ENCODE measurements around the gene SLC25A1. TPM values are rescaled to one million over a fixed set of nuclear protein-coding genes. Genes with fewer than 3 reads are reported as not detected.

The SLC25A1 gene
- total RNA-seq = 10 to 100 TPM; 49.2 to 68.0 (median 57.3) TPM

DNA sequence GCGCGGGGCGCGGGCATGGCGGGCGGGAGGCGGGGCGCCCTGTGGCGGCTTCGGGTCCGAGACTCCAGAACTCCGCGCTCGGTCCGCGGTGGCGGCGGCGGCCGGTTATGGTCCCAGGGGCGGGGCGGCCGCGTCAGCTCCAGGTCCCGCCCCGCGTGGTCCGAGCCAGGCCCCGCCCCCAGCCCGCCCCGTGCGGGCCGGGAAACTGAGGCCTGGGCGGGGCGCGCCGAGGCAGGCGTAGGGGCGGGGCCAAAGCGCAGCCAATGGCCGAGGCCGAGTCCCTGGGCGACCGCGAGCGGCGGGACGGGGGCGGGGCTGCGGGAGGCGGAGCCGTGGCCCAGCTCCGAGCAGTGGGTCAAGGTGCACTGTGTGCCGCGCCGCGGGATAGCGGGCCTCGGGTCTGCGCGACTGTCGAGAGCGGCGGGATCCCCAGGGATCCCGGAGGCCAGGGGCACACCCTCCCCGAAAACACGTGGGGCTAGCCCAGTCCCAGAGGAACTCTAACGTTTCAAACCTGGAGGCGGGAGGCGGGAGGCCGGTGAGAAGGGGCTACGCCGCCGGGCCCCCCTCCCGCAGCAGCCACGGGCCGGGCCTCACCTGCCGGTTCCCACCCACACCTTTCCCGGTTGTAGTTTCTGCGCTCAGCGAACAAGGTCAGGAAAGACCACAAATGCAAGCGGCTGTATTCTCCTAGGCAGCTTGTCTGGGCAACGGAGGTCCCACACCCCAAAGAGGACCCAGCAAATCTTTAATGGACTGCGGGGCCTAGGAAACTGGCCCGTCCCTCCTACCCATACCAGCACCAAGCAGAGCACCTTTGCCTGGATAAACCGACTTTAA is at the start of gene SLC25A1:
TSS of gene SLC25A1 (minus strand) at position 80 of the 840 bp plus-strand sequence. CDS start at position 17, 63 bp downstream.
- Histone ChIP-seq H3K36me3 (peaks cover 0 to 21% (median 0%) of the 10 kb centered on the region in 3 donors), H3K4me1 (peaks cover 32 to 46% (median 39%) of the 10 kb centered on the region in 3 donors), H3K27ac (peak within 1 kb of the TSS; percentile 84 to 99 (median 96)), H3K27me3 (no peaks in the 10 kb centered on the region), H3K9me3 (no peaks in the 10 kb centered on the region), H3K4me3 (peak within 1 kb of the TSS; percentile 54 to 96 (median 92))
- intact Hi-C loops (cut with DNase I) = no loop called here
- DNase-seq = no peak
- WGBS, 2 donors = 0% methylated on average over 2 to 7 of the region's 86 CpGs
- peak in 3 of 4 donors; percentile 3 to 66 (median 60) for TF ChIP-seq POLR2A (IDR thresholded peaks at IDR 0.05)
- TF ChIP-seq, protein P1, sequence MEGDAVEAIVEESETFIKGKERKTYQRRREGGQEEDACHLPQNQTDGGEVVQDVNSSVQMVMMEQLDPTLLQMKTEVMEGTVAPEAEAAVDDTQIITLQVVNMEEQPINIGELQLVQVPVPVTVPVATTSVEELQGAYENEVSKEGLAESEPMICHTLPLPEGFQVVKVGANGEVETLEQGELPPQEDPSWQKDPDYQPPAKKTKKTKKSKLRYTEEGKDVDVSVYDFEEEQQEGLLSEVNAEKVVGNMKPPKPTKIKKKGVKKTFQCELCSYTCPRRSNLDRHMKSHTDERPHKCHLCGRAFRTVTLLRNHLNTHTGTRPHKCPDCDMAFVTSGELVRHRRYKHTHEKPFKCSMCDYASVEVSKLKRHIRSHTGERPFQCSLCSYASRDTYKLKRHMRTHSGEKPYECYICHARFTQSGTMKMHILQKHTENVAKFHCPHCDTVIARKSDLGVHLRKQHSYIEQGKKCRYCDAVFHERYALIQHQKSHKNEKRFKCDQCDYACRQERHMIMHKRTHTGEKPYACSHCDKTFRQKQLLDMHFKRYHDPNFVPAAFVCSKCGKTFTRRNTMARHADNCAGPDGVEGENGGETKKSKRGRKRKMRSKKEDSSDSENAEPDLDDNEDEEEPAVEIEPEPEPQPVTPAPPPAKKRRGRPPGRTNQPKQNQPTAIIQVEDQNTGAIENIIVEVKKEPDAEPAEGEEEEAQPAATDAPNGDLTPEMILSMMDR (IDR thresholded peaks at IDR 0.05) = no peak

DNA sequence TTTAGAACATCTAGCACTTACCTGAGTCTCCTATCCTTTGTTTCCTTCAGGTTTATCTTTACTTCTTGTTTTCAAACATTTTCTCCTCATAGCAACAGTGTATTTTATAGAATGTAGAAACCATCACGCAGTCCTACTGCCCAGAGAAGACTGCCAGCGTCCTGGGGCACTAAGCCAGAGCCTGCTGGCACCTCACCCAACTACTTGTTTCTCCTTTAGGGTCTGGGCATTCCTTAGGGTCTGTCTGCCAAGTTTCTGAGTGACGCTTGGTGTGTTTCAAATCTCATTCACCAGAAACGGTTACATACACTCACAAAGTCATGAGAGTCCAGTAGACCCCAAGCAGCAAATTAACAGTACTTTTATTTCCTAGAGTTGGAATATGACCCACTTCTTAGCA is 49.6 kb upstream of the SLC25A1 start:
- no peaks in the 10 kb centered on the region for H3K9me3 ChIP-seq
- intact Hi-C loops (cut with DNase I) = no loop called here
- DNase-seq = no peak
- no peak for TF ChIP-seq POLR2A (IDR thresholded peaks at IDR 0.05)
- TF ChIP-seq, protein P1 (IDR thresholded peaks at IDR 0.05) = no peak
- WGBS, 2 donors = 77 to 90% methylated on average over 4 of the region's 4 CpGs
- no peak overlapping the region for H3K27ac ChIP-seq
- H3K27me3 ChIP-seq = no peaks in the 10 kb centered on the region
- H3K4me3 ChIP-seq = no peak overlapping the region
- peaks cover 0 to 80% (median 17%) of the 10 kb centered on the region in 3 donors for H3K36me3 ChIP-seq
- no peaks in the 10 kb centered on the region for H3K4me1 ChIP-seq

DNA sequence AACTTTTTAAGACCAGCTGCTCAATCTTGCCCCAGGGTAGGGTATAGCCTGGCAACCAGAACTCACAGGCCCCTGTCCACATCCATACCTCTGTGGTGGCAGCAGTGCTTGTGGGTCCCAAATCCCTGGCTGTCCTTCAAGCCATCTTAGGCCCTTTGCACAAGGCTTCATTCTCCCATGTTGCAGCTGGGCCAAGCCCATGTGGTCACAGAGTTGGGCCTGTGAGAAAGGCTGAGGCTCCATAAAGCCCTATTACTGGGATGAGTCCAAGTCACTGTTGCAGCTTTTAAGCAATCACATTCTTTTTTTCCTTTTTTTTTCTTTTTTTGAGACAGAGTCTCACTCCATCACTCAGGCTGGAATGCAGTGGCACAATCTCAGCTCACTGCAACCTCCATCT is 47.9 kb upstream of the SLC25A1 start:
- Histone ChIP-seq H3K27me3 (no peaks in the 10 kb centered on the region), H3K4me3 (no peak overlapping the region), H3K4me1 (no peaks in the 10 kb centered on the region), H3K27ac (no peak overlapping the region), H3K9me3 (no peaks in the 10 kb centered on the region), H3K36me3 (peaks cover 0 to 80% (median 17%) of the 10 kb centered on the region in 3 donors)
- intact Hi-C loops (cut with DNase I) = no loop called here
- TF ChIP-seq, protein P1 (IDR thresholded peaks at IDR 0.05) = no peak
- no peak for TF ChIP-seq POLR2A (IDR thresholded peaks at IDR 0.05)
- no peak for DNase-seq

DNA sequence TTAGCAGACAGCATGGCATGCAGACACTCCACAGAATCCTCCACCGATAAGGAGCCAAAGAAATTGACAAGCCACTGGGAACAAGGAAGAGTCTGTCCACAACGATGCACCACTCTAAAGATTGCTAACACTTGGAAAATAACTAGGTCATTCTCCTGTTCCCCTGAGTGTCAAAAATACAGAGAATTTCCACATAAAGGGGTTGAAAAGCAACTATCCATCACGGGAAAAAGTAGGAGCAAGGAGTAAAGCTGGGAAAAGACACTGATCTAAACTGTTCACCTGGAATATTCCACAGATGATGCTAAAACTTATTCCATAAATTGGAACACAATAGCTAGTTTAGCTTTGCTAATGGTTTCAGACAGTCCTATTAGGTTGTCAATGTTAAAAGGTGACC is 47.0 kb upstream of the SLC25A1 start:
- no peak for TF ChIP-seq POLR2A (IDR thresholded peaks at IDR 0.05)
- no peak for DNase-seq
- 74 to 85% methylated on average over 3 of the region's 3 CpGs for WGBS, 2 donors
- no peaks in the 10 kb centered on the region for H3K4me1 ChIP-seq
- H3K4me3 ChIP-seq = no peak overlapping the region
- intact Hi-C loops (cut with DNase I) = no loop called here
- peaks cover 0 to 80% (median 14%) of the 10 kb centered on the region in 3 donors for H3K36me3 ChIP-seq
- H3K27me3 ChIP-seq = no peaks in the 10 kb centered on the region
- no peak overlapping the region for H3K27ac ChIP-seq
- no peaks in the 10 kb centered on the region for H3K9me3 ChIP-seq

DNA sequence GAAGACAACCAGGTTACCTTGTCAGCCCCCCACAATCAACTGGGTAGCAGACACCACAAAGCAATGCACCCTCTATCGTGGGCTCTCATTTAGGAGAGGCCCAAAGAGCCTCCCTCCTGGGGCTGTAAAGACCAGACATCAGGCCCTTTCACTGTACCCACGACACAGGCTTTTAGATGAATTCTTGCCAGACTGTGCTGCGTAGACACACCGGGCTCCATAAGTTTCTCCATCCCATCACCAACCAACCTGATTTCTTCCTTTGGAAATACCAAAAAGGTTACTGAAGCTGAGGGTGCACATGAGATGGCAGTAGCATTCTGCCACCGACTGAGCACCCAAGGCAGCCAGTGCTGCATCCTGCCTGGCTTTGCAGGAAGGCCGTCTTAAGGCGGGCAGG is 46.4 kb upstream of the SLC25A1 start:
- DNase-seq = no peak
- Histone ChIP-seq H3K27ac (no peak overlapping the region), H3K27me3 (no peaks in the 10 kb centered on the region), H3K4me1 (no peaks in the 10 kb centered on the region), H3K4me3 (no peak overlapping the region), H3K9me3 (no peaks in the 10 kb centered on the region), H3K36me3 (peaks cover 0 to 86% (median 14%) of the 10 kb centered on the region in 3 donors)
- TF ChIP-seq, protein P1 (IDR thresholded peaks at IDR 0.05) = no peak
- no peak for TF ChIP-seq POLR2A (IDR thresholded peaks at IDR 0.05)
- 80 to 96% methylated on average over 4 to 7 of the region's 7 CpGs for WGBS, 2 donors
- intact Hi-C loops (cut with DNase I) = no loop called here
